ENCODE data around the gene CNTN5. TPM values are rescaled to one million over a fixed set of nuclear protein-coding genes. Genes with fewer than 3 reads are reported as not detected.

The CNTN5 gene
- total RNA-seq, 2 experiments from 2014 or later, result not detected

- no peaks in the 10 kb centered on the region for H3K27me3 ChIP-seq (ENCODE audit: control insufficient read depth in 1 of 2, insufficient read depth in 2 of 2, low read length in 2 of 2)
- Mint-ChIP-seq H3K4me1 (ENCODE audit: low read depth) (no peaks in the 10 kb centered on the region), H3K36me3 (ENCODE audit: low read depth) (no peaks in the 10 kb centered on the region), H3K27me3 (no peaks in the 10 kb centered on the region), H3K9me3 (peaks cover 2% of the 10 kb centered on the region), H3K4me3 (no peak overlapping the region), H3K27ac (no peak overlapping the region)
- intact Hi-C loops (cut with DNase I, micrococcal nuclease), result no loop called here
- ATAC-seq (ENCODE audit: poor library complexity) (no peak), DNase-seq (no peak)
- no peaks in the 10 kb centered on the region for H3K4me1 ChIP-seq (ENCODE audit: insufficient read depth, low read length)
- H3K36me3 ChIP-seq (ENCODE audit: insufficient read depth, low read length), result no peaks in the 10 kb centered on the region
- POLR2A ChIA-PET, result no interaction called here
- CTCF ChIA-PET, result no interaction called here
- no peak overlapping the region for H3K27ac ChIP-seq (ENCODE audit: low read depth in 1 of 2, low read length in 2 of 2)
- TF ChIP-seq, protein P1, sequence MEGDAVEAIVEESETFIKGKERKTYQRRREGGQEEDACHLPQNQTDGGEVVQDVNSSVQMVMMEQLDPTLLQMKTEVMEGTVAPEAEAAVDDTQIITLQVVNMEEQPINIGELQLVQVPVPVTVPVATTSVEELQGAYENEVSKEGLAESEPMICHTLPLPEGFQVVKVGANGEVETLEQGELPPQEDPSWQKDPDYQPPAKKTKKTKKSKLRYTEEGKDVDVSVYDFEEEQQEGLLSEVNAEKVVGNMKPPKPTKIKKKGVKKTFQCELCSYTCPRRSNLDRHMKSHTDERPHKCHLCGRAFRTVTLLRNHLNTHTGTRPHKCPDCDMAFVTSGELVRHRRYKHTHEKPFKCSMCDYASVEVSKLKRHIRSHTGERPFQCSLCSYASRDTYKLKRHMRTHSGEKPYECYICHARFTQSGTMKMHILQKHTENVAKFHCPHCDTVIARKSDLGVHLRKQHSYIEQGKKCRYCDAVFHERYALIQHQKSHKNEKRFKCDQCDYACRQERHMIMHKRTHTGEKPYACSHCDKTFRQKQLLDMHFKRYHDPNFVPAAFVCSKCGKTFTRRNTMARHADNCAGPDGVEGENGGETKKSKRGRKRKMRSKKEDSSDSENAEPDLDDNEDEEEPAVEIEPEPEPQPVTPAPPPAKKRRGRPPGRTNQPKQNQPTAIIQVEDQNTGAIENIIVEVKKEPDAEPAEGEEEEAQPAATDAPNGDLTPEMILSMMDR (IDR thresholded peaks at IDR 0.05), result no peak
- no peak overlapping the region for H3K4me3 ChIP-seq (ENCODE audit: low read length)
- peaks cover 0 to 3% of the 10 kb centered on the region in 2 experiments for H3K9me3 ChIP-seq (ENCODE audit: control insufficient read depth in 1 of 2, insufficient read depth in 1 of 2, low read length in 2 of 2)
Observed at GRCh38 chr11:100072131-100072530, 1051.4 kb downstream of the CNTN5 start.

DNA sequence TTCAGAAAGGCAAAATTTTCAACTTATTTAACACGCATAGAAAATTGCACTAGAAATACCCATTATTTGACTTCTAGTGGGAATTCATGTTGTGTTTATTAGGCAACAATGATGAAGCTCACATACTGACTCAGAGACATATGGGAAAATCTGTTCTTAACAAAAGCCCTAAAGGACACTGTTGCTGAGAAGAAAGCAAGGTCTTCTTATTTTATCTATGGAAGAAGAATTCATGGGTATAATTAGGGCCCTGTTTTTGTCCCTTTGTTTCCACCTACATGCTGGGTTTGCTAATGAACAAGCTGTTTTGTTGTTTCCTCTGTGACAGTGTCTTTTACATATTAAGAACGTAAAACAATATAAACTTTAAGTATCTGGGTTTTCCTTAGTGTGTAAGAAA is 1059.6 kb downstream of the CNTN5 start:
- no peaks in the 10 kb centered on the region for H3K36me3 Mint-ChIP-seq (ENCODE audit: low read depth)
- H3K27me3 Mint-ChIP-seq, result no peaks in the 10 kb centered on the region
- TF ChIP-seq, protein P1 (IDR thresholded peaks at IDR 0.05), result no peak
- Histone ChIP-seq H3K9me3 (ENCODE audit: control insufficient read depth in 1 of 2, insufficient read depth in 1 of 2, low read length in 2 of 2) (no peaks in the 10 kb centered on the region), H3K27ac (ENCODE audit: low read depth in 1 of 2, low read length in 2 of 2) (no peak overlapping the region), H3K4me1 (ENCODE audit: insufficient read depth, low read length) (no peaks in the 10 kb centered on the region), H3K27me3 (ENCODE audit: control insufficient read depth in 1 of 2, insufficient read depth in 2 of 2, low read length in 2 of 2) (no peaks in the 10 kb centered on the region), H3K4me3 (ENCODE audit: low read length) (no peak overlapping the region), H3K36me3 (ENCODE audit: insufficient read depth, low read length) (no peaks in the 10 kb centered on the region)
- H3K4me3 Mint-ChIP-seq, result no peak overlapping the region
- DNase-seq (no peak), ATAC-seq (ENCODE audit: poor library complexity) (no peak)
- intact Hi-C loops (cut with DNase I, micrococcal nuclease), result no loop called here
- H3K4me1 Mint-ChIP-seq (ENCODE audit: low read depth), result no peaks in the 10 kb centered on the region
- no peak overlapping the region for H3K27ac Mint-ChIP-seq
- POLR2A ChIA-PET, result no interaction called here
- CTCF ChIA-PET, result interaction anchor here (1.0 kb wide), 1 partner anchor 14 kb away, joined by 3 read pairs; no protein-coding TSS in a partner anchor
- H3K9me3 Mint-ChIP-seq, result peaks cover 4% of the 10 kb centered on the region

- CTCF ChIA-PET, result no interaction called here
- no peaks in the 10 kb centered on the region for H3K4me1 ChIP-seq (ENCODE audit: insufficient read depth, low read length)
Observed at GRCh38 chr11:100080821-100081220, 1060.1 kb downstream of the CNTN5 start.

More at GRCh38 chr11:100080821-100081220, 1060.1 kb downstream of the CNTN5 start:
- no peak overlapping the region for H3K4me3 Mint-ChIP-seq
- POLR2A ChIA-PET, result no interaction called here
- H3K4me3 ChIP-seq (ENCODE audit: low read length), result no peak overlapping the region
- H3K36me3 ChIP-seq (ENCODE audit: insufficient read depth, low read length), result no peaks in the 10 kb centered on the region
- intact Hi-C loops (cut with DNase I, micrococcal nuclease), result no loop called here
- H3K9me3 ChIP-seq (ENCODE audit: control insufficient read depth in 1 of 2, insufficient read depth in 1 of 2, low read length in 2 of 2), result no peaks in the 10 kb centered on the region
- H3K9me3 Mint-ChIP-seq, result peaks cover 4% of the 10 kb centered on the region
- no peak overlapping the region for H3K27ac Mint-ChIP-seq
- H3K27ac ChIP-seq (ENCODE audit: low read depth in 1 of 2, low read length in 2 of 2), result no peak overlapping the region
- ATAC-seq (ENCODE audit: poor library complexity) (no peak), DNase-seq (no peak)
- H3K27me3 ChIP-seq (ENCODE audit: control insufficient read depth in 1 of 2, insufficient read depth in 2 of 2, low read length in 2 of 2), result no peaks in the 10 kb centered on the region
- H3K4me1 Mint-ChIP-seq (ENCODE audit: low read depth), result no peaks in the 10 kb centered on the region
- TF ChIP-seq, protein P1 (IDR thresholded peaks at IDR 0.05), result no peak
- H3K36me3 Mint-ChIP-seq (ENCODE audit: low read depth), result no peaks in the 10 kb centered on the region
- no peaks in the 10 kb centered on the region for H3K27me3 Mint-ChIP-seq

Measured in CD4-positive, alpha-beta T cell (primary cell).